CD14-positive monocyte (primary cell): ENCODE measurements around the gene COTL1. TPM values are rescaled to one million over a fixed set of nuclear protein-coding genes. Genes with fewer than 3 reads are reported as not detected.
A peak's percentile ranks its signal among the peaks of the same experiment; 100 is the strongest.

ENCODE experiments used
- DNase-seq, 3 donors: peaks; one replicate each; pipeline ENCODE4 v3.0.0-alpha.2; 2011 to 2022
- H2AFZ ChIP-seq: 2 replicates; pipeline ENCODE4 v1.6.0; 2012; ENCODE audit warnings: mild to moderate bottlenecking, low read depth, low read length, inconsistent platforms; ENCODE audit not compliant: insufficient read depth, poor library complexity, severe bottlenecking
- H3K27ac ChIP-seq, 2 donors: 1 replicate in 1 of 2; 2 replicates in 1 of 2; pipeline ENCODE4 v1.5.1; 2012 to 2013; ENCODE audit warnings: low read length in 2 of 2, control low read depth in 1 of 2, inconsistent platforms in 1 of 2, low read depth in 1 of 2, mild to moderate bottlenecking in 1 of 2
- H3K27me3 ChIP-seq, 2 donors: one replicate each; pipeline versions ENCODE4 v1.6.0 to v1.6.1; 2011 to 2013; ENCODE audit warnings: low read length in 2 of 2; ENCODE audit not compliant: control insufficient read depth in 2 of 2, insufficient read depth in 2 of 2
- H3K36me3 ChIP-seq, 2 donors: replicated peaks in 1 of 2; 1 replicate in 1 of 2; 2 replicates in 1 of 2; pipeline versions ENCODE4 v1.5.1 to v1.6.1; 2012 to 2013; ENCODE audit warnings: low read length in 2 of 2, control low read depth in 1 of 2, inconsistent platforms in 1 of 2, mild to moderate bottlenecking in 1 of 2; ENCODE audit not compliant: insufficient read depth in 2 of 2, control insufficient read depth in 1 of 2
- H3K4me1 ChIP-seq, 2 donors: 1 replicate in 1 of 2; 2 replicates in 1 of 2; pipeline versions ENCODE4 v1.5.1 to v1.6.1; 2012 to 2013; ENCODE audit warnings: low read length in 2 of 2, control low read depth in 1 of 2, inconsistent platforms in 1 of 2, mild to moderate bottlenecking in 1 of 2, moderate library complexity in 1 of 2; ENCODE audit not compliant: insufficient read depth in 2 of 2, control insufficient read depth in 1 of 2
- H3K4me2 ChIP-seq: replicated peaks from 2 replicates; pipeline ENCODE3; 2012; ENCODE audit warnings: low read length, moderate library complexity, mild to moderate bottlenecking; ENCODE audit not compliant: poor library complexity, severe bottlenecking; ENCODE audit errors: extremely low read depth
- H3K4me3 ChIP-seq, 3 experiments: fragments of 200-600 bp in 1 of 3; sonication (generic) in 1 of 3; replicated peaks in 1 of 3; 1 replicate in 2 of 3; 2 replicates in 1 of 3; pipeline ENCODE4 v1.5.1; 2011 to 2013; ENCODE audit warnings: low read length in 3 of 3, mild to moderate bottlenecking in 3 of 3, control low read depth in 2 of 3, low read depth in 2 of 3, inconsistent platforms in 1 of 3, moderate library complexity in 1 of 3
- H3K79me2 ChIP-seq: 2 replicates; pipeline ENCODE4 v1.6.0; 2012; ENCODE audit warnings: mild to moderate bottlenecking, control low read depth, inconsistent platforms, low read length, moderate library complexity; ENCODE audit not compliant: insufficient read depth
- H3K9ac ChIP-seq: 2 replicates; pipeline ENCODE4 v1.6.0; 2017; ENCODE audit warnings: low read length, mild to moderate bottlenecking; ENCODE audit not compliant: insufficient read depth, poor library complexity, severe bottlenecking
- H3K9me3 ChIP-seq, 2 donors: replicated peaks in 1 of 2; 1 replicate in 1 of 2; 2 replicates in 1 of 2; pipeline versions ENCODE4 v1.5.1 to v1.6.1; 2012 to 2013; ENCODE audit warnings: low read length in 2 of 2, control low read depth in 1 of 2; ENCODE audit not compliant: control insufficient read depth in 1 of 2, insufficient read depth in 1 of 2
- H4K20me1 ChIP-seq: 2 replicates; pipeline ENCODE4 v1.6.0; 2012; ENCODE audit warnings: mild to moderate bottlenecking, low read length, control low read depth, moderate library complexity; ENCODE audit not compliant: insufficient read depth
- H3K27ac Mint-ChIP-seq, 7 donors: one replicate each; pipeline ENCODE4 v1.8.0; 2020; ENCODE audit warnings: mild to moderate bottlenecking in 7 of 7, mixed read lengths in 7 of 7, moderate library complexity in 6 of 7, inconsistent platforms in 2 of 7
- H3K27me3 Mint-ChIP-seq, 3 donors: one replicate each; pipeline ENCODE4 v1.8.0; 2021 to 2022; ENCODE audit warnings: low read depth in 3 of 3, mild to moderate bottlenecking in 3 of 3, mixed read lengths in 3 of 3, moderate library complexity in 3 of 3, inconsistent platforms in 1 of 3
- H3K36me3 Mint-ChIP-seq, 2 donors: one replicate each; pipeline ENCODE4 v1.8.0; 2020; ENCODE audit warnings: mixed read lengths in 2 of 2, inconsistent platforms in 1 of 2, mild to moderate bottlenecking in 1 of 2
- H3K4me1 Mint-ChIP-seq: one replicate; pipeline ENCODE4 v1.8.0; 2020; ENCODE audit warnings: mild to moderate bottlenecking, mixed read lengths
- H3K4me3 Mint-ChIP-seq, 2 donors: one replicate each; pipeline ENCODE4 v1.8.0; 2020; ENCODE audit warnings: mild to moderate bottlenecking in 2 of 2, mixed read lengths in 2 of 2, moderate library complexity in 1 of 2
- H3K9me3 Mint-ChIP-seq, 7 donors: one replicate each; pipeline ENCODE4 v1.8.0; 2020 to 2022; ENCODE audit warnings: mixed read lengths in 7 of 7, mild to moderate bottlenecking in 6 of 7, moderate library complexity in 6 of 7, inconsistent platforms in 2 of 7
- WGBS: methylation state at CpG from one replicate; pipeline ENCODE4 v1.1.5; 2013; ENCODE audit warnings: missing lambda C conversion rate; ENCODE audit not compliant: insufficient coverage; 5-methylcytosine and 5-hydroxymethylcytosine counted together
- intact Hi-C, 2 donors: fragments of 100-400 bp; cut with micrococcal nuclease; formaldehyde crosslinking; loops; one replicate each; pipeline versions ENCODE4 v1.15.0 to v1.15.1; 2023
- polyA plus RNA-seq, 3 donors: library from polyadenylated mRNA; depleted of rRNA in 1 of 3; unstranded in 2 of 3; stranded (reverse) in 1 of 3; fragments of 300-500 nt in 2 of 3; fragments of >200 nt in 1 of 3; fragmentation: Illumina TruSeq in 2 of 3; gene quantifications; 1 replicate in 2 of 3; 2 replicates in 1 of 3; pipeline ENCODE4 v1.2.3, GENCODE V29; 2012 to 2021
- TF ChIP-seq, protein P1 (sequence below): fragments of 200-600 bp; IDR thresholded peaks from one replicate; pipeline ENCODE4 v1.8.0; 2022; ENCODE audit warnings: antibody characterized with exemption, mild to moderate bottlenecking

Gene COTL1
- polyA plus RNA-seq, 3 donors = 648 to 1,843 (median 1,643) TPM

DNA sequence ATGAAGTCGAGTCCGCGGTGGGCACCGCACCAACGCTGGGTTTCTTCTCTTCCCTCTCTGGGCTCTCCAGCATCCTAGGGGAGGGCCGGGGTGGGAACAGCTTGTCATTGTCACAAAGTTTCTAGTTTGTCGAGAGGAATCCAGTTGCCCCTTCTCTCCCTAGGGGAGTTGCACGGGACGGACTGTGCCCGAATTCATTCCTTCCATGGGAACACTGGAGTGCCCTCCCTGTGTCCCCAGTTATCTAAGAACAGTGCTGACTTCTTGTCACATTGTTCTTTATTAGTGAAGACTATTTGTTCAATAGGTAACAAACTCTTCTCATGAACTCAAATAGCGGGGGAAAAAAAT is 31.6 kb upstream of the COTL1 start:
- Histone ChIP-seq H4K20me1 (peaks cover 55% of the 10 kb centered on the region), H3K36me3 (peaks cover 32 to 39% of the 10 kb centered on the region in 2 donors), H3K27ac (no peak overlapping the region), H3K9me3 (no peaks in the 10 kb centered on the region), H3K79me2 (peaks cover 51% of the 10 kb centered on the region), H2AFZ (peak overlapping the region; percentile 82), H3K27me3 (no peaks in the 10 kb centered on the region), H3K9ac (peak overlapping the region; percentile 76), H3K4me2 (peak overlapping the region; percentile 91), H3K4me3 (peak overlapping the region in 2 of 3 experiments; percentile 59 to 85), H3K4me1 (peaks cover 12 to 19% of the 10 kb centered on the region in 2 donors)
- TF ChIP-seq, protein P1, sequence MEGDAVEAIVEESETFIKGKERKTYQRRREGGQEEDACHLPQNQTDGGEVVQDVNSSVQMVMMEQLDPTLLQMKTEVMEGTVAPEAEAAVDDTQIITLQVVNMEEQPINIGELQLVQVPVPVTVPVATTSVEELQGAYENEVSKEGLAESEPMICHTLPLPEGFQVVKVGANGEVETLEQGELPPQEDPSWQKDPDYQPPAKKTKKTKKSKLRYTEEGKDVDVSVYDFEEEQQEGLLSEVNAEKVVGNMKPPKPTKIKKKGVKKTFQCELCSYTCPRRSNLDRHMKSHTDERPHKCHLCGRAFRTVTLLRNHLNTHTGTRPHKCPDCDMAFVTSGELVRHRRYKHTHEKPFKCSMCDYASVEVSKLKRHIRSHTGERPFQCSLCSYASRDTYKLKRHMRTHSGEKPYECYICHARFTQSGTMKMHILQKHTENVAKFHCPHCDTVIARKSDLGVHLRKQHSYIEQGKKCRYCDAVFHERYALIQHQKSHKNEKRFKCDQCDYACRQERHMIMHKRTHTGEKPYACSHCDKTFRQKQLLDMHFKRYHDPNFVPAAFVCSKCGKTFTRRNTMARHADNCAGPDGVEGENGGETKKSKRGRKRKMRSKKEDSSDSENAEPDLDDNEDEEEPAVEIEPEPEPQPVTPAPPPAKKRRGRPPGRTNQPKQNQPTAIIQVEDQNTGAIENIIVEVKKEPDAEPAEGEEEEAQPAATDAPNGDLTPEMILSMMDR = no peak
- H3K36me3 Mint-ChIP-seq = peaks cover 36 to 40% of the 10 kb centered on the region in 2 donors
- H3K4me3 Mint-ChIP-seq = peak overlapping the region; percentile 79 to 87
- DNase-seq = no peak
- peaks cover 0 to 7% (median 4%) of the 10 kb centered on the region in 3 donors for H3K27me3 Mint-ChIP-seq
- intact Hi-C loops = no loop called here
- no CpG with 5 or more reads among the region's 11 CpGs for WGBS
- no peaks in the 10 kb centered on the region for H3K9me3 Mint-ChIP-seq
- H3K4me1 Mint-ChIP-seq = peaks cover 25% of the 10 kb centered on the region
- H3K27ac Mint-ChIP-seq = peak overlapping the region in 6 of 7 donors; percentile 37 to 86 (median 70)

DNA sequence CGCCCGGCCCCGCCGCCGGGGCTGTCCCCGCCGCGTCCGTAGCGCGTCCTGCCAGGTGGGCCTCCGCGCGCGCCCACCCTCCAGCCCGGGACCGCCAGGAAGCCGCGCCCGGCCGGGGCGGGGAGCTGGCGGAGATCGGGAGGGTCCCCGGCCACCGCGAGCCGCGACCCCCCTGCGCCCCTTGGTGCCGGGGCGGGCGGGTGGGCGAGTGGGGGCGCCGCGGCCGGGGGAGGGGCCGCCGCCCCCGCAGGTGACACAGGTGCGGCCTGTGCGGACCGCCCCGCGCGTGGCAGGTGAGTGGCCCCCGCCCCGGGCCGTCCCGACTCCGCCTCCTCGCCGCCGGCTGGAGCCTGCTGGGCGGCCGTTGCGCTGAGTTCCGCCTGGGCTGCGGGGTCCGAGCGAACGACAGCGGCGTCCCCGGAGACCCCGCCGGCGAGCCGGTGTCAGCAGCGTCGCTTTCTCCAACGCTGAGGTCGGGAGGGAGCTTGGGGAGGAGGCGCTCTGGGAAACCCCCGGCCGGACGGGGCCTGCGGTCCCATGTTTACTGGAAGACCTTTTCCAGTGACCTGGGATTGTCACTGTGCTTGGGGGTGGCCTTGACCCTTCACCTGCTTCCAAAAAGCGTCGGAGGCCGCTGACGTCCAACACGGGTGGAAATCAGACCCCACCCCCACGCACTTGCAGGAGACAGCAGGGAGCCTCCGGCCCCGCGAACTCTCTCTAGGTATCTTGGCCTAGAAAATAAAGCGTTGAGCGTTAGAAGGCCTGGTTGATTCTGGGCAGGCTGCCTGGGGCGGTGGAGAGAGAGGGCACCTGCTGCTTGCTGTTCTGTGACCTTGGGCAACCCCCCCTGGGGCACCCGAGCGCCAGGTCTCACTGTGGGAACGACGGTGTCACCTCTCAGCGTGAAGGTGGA is 31.0 kb upstream of the COTL1 start:
- H3K36me3 Mint-ChIP-seq = peaks cover 31 to 33% of the 10 kb centered on the region in 2 donors
- H3K4me1 ChIP-seq = peaks cover 18 to 22% of the 10 kb centered on the region in 2 donors
- H3K79me2 ChIP-seq = peaks cover 47% of the 10 kb centered on the region

More for the DNA sequence above, 31.0 kb upstream of the COTL1 start:
- TF ChIP-seq, protein P1 = no peak
- H3K27ac Mint-ChIP-seq = peak overlapping the region in 6 of 7 donors; percentile 37 to 86 (median 70)
- H2AFZ ChIP-seq = peak overlapping the region; percentile 82
- peak overlapping the region; percentile 91 for H3K4me2 ChIP-seq
- WGBS = 4% methylated on average over 86 of the region's 96 CpGs
- peaks cover 48% of the 10 kb centered on the region for H4K20me1 ChIP-seq
- peak; percentile 18 to 46 (median 29) for DNase-seq
- H3K36me3 ChIP-seq = peaks cover 28 to 33% of the 10 kb centered on the region in 2 donors
- peak overlapping the region; percentile 79 to 87 for H3K4me3 Mint-ChIP-seq
- H3K4me3 ChIP-seq = peak overlapping the region; percentile 59 to 85 (median 72)
- no peaks in the 10 kb centered on the region for H3K27me3 ChIP-seq
- no peaks in the 10 kb centered on the region for H3K9me3 ChIP-seq
- peak overlapping the region in 1 of 2 donors; percentile 64 for H3K27ac ChIP-seq
- H3K4me1 Mint-ChIP-seq = peaks cover 31% of the 10 kb centered on the region
- intact Hi-C loops = no loop called here
- no peaks in the 10 kb centered on the region for H3K9me3 Mint-ChIP-seq
- H3K9ac ChIP-seq = peak overlapping the region; percentile 76
- H3K27me3 Mint-ChIP-seq = peaks cover 0 to 7% (median 4%) of the 10 kb centered on the region in 3 donors
